ENCODE measurements around the gene BPIFB6. TPM values are rescaled to one million over a fixed set of nuclear protein-coding genes. Genes with fewer than 3 reads are reported as not detected.

Gene BPIFB6
- total RNA-seq, 1 donor = not detected

DNA sequence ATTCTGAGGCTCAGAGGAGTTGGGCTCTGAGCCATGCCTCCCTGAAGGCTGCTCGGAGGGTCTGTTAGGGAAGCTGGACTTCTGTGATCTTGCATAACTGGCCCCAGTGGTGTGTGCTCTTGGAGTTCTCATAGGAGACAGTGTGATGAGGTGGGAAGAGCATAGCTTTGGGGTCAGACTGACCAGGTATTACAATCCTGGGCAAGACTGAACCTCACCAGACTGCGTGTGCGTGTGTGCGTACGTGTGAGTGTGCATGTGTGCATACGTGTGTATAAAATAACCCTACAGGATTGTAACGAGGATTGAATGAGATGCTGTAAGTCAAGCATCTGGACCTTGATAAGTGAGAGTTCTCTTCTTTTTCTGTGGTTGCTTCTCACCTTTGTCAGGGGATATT, 13.9 kb upstream of the BPIFB6 start:
- DNase-seq (ENCODE audit: low read depth) = no peak
- TF ChIP-seq, protein P1, sequence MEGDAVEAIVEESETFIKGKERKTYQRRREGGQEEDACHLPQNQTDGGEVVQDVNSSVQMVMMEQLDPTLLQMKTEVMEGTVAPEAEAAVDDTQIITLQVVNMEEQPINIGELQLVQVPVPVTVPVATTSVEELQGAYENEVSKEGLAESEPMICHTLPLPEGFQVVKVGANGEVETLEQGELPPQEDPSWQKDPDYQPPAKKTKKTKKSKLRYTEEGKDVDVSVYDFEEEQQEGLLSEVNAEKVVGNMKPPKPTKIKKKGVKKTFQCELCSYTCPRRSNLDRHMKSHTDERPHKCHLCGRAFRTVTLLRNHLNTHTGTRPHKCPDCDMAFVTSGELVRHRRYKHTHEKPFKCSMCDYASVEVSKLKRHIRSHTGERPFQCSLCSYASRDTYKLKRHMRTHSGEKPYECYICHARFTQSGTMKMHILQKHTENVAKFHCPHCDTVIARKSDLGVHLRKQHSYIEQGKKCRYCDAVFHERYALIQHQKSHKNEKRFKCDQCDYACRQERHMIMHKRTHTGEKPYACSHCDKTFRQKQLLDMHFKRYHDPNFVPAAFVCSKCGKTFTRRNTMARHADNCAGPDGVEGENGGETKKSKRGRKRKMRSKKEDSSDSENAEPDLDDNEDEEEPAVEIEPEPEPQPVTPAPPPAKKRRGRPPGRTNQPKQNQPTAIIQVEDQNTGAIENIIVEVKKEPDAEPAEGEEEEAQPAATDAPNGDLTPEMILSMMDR (IDR thresholded peaks at IDR 0.05; ENCODE audit: insufficient read depth, low read depth, low read length) = no peak

DNA sequence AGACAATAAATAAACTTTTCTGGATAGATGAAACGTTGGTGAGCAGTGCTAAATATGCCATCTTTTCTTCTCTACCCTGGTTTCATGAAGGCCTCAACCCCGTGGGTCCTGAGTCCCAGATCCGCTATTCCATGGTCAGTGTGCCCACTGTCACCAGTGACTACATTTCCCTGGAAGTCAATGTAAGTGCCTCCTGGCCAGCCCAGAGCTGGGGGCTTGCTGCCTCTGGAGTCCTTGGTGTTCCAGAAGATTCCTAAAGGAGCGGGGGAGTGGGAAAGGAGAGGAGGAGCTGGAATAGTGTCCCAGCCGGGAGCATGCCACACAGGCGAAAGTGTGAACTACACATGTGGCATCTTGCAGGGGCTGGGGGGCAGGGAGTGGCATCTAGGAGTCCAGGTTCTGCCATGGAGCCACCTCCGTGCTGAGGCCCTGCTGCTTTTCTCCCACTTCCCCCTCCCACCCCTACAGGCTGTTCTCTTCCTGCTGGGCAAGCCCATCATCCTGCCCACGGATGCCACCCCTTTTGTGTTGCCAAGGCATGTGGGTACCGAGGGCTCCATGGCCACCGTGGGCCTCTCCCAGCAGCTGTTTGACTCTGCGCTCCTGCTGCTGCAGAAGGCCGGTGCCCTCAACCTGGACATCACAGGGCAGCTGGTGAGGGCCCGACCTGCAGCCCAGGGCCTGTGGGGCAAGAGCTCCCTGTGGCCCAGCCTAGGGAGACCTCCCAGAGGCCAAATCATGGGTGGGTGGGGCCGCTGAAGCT, 13.1 kb upstream of the BPIFB6 start:
- DNase-seq (ENCODE audit: low read depth) = no peak
- H3K4me3 ChIP-seq (ENCODE audit: low read depth, low read length) = no peak overlapping the region
- TF ChIP-seq, protein P1 (IDR thresholded peaks at IDR 0.05; ENCODE audit: insufficient read depth, low read depth, low read length) = no peak

More for the DNA sequence above, 13.9 kb upstream of the BPIFB6 start:
- no peak overlapping the region for H3K4me3 ChIP-seq (ENCODE audit: low read depth, low read length)

DNA sequence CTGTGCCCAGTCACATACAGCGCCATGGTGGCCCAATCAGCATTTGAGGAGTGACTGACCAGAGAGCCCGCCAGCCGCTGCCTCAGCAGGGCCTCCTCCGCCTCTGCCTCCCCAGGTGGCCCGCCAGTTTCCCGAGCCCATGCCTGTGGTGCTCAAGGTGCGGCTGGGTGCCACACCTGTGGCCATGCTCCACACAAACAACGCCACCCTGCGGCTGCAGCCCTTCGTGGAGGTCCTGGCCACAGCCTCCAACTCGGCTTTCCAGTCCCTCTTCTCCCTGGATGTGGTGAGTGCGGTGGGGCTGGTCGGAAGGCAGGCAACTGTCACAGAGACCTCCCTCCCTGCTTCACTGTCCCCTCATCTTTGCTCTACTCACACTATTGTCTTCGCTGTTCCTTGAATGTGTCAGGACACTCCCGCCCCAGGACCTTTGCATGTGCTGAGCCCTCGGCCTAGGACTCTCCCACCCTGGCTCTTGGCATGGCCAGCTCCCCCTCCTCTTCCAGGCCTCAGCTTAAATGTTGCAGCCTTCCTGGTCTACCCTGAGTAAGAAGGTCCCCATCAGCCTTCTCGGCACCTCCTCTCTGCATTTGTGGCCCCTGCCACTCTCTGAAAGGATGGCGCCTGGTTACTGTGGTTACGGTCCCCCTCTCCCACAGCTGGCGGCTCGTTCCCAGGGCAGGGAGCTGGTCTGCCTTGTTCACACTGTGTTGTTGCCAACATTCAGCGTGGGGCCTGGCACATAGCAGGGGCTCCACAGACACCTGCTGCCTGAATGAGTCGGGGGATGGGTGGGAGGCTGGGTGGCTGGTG, 11.8 kb upstream of the BPIFB6 start:
- H3K4me3 ChIP-seq (ENCODE audit: low read depth, low read length) = no peak overlapping the region
- TF ChIP-seq, protein P1 (IDR thresholded peaks at IDR 0.05; ENCODE audit: insufficient read depth, low read depth, low read length) = no peak
- no peak for DNase-seq (ENCODE audit: low read depth)

DNA sequence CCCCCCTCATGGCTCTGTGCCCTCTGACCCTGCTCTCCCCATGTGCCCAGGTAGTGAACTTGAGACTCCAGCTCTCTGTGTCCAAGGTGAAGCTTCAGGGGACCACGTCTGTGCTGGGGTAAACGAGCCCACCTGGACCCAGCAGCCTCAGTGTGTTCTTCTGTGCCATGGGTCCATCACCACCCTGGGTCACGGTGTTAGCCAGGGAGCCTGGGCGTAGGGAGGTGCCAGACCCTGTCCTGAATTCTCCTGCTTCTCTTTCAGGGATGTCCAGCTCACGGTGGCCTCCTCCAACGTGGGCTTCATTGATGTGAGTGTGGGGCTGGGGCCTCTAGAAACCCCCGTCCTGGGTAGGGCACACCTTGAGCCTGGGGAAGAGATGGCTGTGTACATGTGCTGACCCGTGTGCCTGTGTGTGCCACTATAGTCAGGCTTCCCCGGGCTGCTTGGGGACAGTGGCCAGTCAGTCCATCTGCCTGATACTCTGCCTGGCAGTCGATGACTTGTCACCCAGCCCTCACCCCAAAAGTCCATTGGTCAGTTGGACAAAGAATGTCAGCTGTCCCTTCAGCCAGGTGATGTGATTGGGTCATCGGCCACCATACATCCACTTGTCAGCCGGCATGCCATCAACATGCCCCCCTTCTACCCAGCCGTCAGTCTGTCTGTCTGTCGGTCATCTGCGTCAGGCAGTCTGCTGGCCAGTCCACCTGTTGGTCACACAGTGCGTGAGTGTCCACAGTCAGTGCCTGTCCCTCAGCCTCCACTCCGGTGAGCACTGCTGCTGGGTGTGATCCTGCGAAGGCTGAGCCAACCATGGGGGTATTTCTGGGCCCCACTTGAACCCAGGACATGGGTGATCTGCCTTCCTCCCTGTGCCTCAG, 10.9 kb upstream of the BPIFB6 start:
- no peak overlapping the region for H3K4me3 ChIP-seq (ENCODE audit: low read depth, low read length)
- DNase-seq (ENCODE audit: low read depth) = no peak
- TF ChIP-seq, protein P1 (IDR thresholded peaks at IDR 0.05; ENCODE audit: insufficient read depth, low read depth, low read length) = no peak

DNA sequence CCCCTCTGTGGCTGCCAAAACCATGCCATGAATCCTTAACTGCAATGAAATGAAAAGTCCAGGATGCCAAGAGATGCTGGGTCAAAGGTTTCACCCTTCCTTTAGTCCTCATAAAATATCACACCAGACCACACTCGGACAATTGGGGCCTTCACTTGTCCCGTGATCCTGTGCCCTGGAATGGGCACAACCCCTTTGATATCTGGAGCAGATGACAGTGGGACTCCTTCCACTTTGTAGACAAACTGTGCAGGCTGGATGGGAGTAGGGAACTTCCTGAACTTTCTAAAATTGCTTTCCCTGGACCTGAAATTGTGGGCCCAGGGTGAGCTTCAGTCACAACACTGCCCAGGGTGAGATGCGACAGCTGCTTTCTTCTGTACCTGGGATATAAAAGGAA, 9.6 kb upstream of the BPIFB6 start:
- H3K4me3 ChIP-seq (ENCODE audit: low read depth, low read length) = no peak overlapping the region
- DNase-seq (ENCODE audit: low read depth) = no peak
- TF ChIP-seq, protein P1 (IDR thresholded peaks at IDR 0.05; ENCODE audit: insufficient read depth, low read depth, low read length) = no peak

DNA sequence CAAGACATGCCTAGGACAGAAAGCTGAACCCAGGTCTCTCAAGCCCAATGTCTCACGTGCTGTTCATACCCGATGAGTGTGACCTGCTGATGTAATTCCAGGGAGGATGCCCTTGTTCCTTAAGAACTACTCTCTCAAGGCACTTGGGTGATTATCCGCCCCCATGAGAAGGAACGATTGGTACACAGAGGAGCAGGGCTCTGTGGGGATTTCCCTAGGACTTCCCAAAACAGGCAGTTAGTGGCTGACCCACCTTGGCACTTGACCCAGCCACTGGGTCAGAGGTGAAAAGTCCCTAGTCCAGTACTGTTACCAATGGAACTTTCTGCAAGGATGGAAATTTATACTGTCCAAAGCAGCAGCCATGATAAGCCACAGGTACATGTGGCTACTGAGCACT, 9.2 kb upstream of the BPIFB6 start:
- no peak for DNase-seq (ENCODE audit: low read depth)
- H3K4me3 ChIP-seq (ENCODE audit: low read depth, low read length) = no peak overlapping the region
- TF ChIP-seq, protein P1 (IDR thresholded peaks at IDR 0.05; ENCODE audit: insufficient read depth, low read depth, low read length) = no peak
